Cardiac septum (tissue), 1 donor: ENCODE data around the gene OR6S1. TPM values are rescaled to one million over a fixed set of nuclear protein-coding genes. Genes with fewer than 3 reads are reported as not detected.
"Not testable (repeated sequence)": the region's sequence is repeated elsewhere in the genome, so short reads cannot be mapped to it uniquely, and the experiment has no call there.

Source experiments
- DNase-seq: peaks from one replicate; pipeline ENCODE4 v3.0.0-alpha.2; 2020; ENCODE audit warnings: low spot score
- intact Hi-C: fragments of 100-400 bp; cut with DNase I; formaldehyde crosslinking; loops from one replicate; pipeline ENCODE4 v1.14.0; 2022
- total RNA-seq: library from RNA; stranded (reverse); fragmentation: NEBNext Ultra II Directional; extraction: Animal tissue kit (Norgen Biotek cat#: 25700); gene quantifications from one replicate; pipeline ENCODE4 v1.2.1, GENCODE V29; 2021
- donor health status: DM: no; HTN: no; CAD: no.

OR6S1 gene
- total RNA-seq, 1 donor from 2014 or later: not detected

DNA sequence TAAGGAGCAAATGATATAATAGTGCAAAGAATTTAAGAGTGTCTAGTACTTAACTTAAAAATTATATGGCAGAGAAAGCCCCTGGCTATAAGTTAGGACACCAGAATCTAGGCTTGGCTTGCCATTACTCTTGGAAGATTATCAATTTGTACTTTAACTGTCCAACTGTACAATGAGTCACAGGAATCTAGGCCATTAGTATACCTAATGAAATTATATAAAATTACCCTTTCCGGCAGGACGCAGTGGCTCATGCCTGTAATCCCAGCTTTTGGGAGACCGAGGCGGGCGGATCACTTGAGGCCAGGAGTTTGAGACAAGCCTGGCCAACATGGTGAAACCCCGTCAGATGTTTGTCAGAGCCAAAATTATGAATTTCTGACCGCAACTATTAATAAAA, 691 bp upstream of the OR6S1 start:
- intact Hi-C loops: no loop called here
- DNase-seq: no peak

DNA sequence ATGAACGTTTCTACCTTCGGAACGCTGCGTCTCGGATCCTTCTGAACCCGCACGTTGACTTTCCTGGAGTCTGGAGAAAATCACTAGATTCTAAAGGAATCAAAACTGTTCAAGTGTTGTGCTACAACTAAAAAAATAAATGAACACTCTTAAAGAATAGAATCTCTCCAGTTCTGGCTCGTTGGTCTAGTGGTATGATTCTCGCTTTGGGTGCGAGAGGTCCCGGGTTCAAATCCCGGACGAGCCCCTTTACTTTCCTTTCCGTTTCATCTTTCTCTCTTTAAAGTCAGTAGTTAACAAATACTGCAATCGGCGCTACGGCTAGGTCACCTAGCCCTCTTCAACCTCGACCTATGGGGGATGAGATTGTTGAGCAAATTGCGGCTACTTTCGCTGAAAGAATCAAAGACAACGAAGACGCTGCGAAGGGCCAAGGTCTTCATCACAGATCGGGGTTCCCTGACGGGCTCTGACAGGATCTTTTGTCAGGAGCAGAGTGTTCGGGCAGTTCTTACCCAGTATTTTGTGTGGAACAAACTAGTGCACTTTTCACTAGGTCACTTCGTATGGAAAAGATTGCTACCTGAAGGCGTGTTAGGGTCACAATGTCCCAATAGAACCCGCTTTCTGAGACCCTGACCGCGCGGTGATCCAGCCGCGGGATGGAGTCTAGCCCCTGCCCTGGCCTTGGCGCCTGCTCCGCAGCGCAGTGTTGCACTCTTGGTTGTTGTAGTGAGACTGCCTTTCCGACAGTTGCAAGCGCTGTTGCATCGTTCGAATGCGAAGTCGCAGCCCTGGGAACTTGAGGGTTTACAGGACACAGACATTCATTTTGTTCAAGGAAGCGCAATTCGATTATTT, 8.4 kb downstream of the OR6S1 start:
- intact Hi-C loops: loop anchor here (5.0 kb wide), 1 partner anchor 49 kb away; the partner anchor contains the start of gene RNASE4
- no peak for DNase-seq

DNA sequence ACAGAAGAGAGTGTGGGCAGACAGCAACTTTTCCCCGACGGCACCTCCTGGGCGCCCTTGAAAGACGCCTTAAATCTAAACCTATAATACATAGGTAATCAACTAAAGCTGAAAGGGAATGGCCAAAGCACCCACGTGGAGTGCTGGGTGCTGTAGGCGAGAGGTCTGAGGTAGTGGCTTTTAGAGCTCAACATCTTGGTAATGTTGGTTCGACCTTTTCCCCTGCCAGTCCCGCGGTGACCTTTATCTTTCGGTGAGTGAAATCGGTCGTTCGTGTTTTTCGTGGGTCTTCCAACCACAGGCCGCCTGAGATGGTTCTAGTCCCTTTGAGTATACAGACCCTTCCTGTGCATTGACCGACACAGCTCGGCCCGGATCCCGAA, 9.1 kb downstream of the OR6S1 start:
- no peak for DNase-seq
- intact Hi-C loops: loop anchor here (5.0 kb wide), 1 partner anchor 50 kb away; the partner anchor contains the start of gene RNASE4

- intact Hi-C loops: loop anchor here (5.0 kb wide), 1 partner anchor 50 kb away; the partner anchor contains the start of gene RNASE4
- no peak for DNase-seq
Observed at GRCh38 chr14:20631880-20632389, 9.6 kb downstream of the OR6S1 start.

DNA sequence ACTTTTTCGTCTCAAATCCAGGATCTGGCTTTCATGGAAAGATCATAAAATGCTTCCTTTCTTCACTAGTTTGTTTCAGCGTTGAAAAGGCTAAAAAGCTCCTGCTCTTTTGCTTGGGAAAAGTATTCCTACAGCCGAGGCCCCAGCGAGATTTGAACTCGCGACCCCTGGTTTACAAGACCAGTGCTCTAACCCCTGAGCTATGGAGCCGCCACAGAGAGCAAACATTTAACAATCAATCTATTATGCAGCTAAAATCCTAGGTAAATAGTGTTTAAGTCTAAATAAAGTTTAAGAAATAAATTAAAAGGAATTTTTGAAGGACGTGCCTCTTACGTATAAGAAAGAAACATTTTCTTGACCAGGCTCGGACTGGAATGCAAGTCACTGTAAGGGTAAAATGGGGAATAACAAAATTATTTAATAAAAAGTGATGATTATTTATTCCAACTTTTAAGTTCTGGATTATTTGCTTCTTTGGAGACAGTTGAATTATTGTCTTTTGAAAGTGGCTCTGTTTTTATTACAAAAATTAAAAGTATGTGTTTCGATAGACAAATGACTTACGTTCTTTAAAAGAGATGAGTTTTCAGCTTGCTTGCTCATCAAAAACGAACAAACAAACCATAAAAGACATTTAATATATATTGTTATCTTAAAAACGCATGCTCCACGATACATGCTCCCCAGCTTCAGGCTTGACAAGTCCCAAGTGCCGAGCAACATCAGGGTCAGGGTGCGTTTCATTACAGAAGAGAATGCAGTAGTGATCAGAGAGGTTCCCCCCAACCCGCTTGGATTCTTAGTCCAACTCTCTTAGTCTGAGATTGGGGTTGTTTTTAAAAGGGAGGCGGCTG, 10.2 kb downstream of the OR6S1 start:
- intact Hi-C loops: loop anchor here (5.0 kb wide), 1 partner anchor 51 kb away; the partner anchor contains the start of gene RNASE4

GRCh38 chr14:20630340-20631022, 11.0 kb downstream of the OR6S1 start:
- DNase-seq: no peak
- intact Hi-C loops: loop anchor here (5.0 kb wide), 1 partner anchor 52 kb away; the partner anchor contains the start of gene RNASE4

More for the DNA sequence above, 10.2 kb downstream of the OR6S1 start:
- no peak for DNase-seq

DNA sequence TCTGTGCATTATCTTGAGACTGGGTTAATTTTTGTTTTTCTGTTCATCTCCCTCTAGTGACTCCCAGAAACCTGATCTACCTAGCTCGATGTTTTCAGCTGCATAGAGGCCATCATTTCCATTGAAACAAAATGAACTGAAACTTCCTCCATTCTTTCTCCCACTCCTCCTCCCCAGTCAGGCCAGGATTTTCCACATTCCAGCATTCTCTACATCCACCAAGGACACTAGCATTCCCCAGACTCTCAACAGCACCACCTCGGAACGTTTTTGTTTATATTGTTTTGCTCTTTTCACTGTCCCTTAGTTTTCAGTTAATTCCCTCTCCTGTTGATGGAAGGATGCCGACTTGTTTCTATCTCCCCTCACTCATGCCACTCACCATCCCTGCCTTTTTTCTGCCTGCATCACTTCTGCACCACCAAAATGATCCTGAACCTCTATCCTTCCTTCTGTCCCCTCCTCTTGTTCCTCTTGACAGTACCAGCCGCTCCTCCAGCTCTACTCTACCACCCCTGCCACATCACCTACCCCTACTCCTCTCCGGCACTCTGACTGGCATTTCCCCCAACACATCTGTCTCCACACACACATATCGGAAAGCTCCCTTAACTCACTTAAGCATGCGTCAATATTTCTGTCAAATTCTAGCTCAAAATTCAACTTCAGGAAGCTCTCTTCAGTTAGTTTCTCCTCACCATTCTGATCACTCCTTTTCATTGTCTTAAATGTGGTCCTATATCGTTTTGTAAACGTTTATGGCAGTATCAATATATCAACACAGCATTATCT, 13.2 kb downstream of the OR6S1 start:
- intact Hi-C loops: no loop called here

GRCh38 chr14:20627346-20628027, 14.0 kb downstream of the OR6S1 start:
- no peak for DNase-seq
- intact Hi-C loops: no loop called here

More for the DNA sequence above, 13.2 kb downstream of the OR6S1 start:
- DNase-seq: no peak

DNA sequence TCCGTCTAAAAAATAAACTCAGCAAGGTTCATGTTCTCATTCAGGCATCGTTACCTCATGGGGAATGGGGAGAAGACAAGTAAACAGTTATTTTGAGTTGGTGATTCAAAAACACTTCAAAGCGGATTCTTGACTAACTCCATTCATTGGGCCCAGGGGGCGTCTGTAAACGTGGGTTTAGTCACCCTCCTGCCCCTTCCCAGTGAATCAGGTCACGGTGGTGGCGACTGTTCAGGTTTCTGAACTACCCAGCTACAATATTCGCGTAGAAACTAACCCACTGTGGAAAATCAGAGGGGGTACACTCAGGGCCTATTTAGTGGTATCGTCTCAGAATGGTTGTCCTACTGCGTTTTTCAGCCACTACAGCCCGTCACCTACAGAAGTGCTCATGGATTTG, 15.2 kb downstream of the OR6S1 start:
- intact Hi-C loops: no loop called here
- no peak for DNase-seq

GRCh38 chr14:20624495-20625070, 16.9 kb downstream of the OR6S1 start:
- intact Hi-C loops: no loop called here
- DNase-seq: peak; percentile 87

GRCh38 chr14:20623798-20624197, 17.7 kb downstream of the OR6S1 start:
- intact Hi-C loops: no loop called here
- DNase-seq: peak; percentile 68

DNA sequence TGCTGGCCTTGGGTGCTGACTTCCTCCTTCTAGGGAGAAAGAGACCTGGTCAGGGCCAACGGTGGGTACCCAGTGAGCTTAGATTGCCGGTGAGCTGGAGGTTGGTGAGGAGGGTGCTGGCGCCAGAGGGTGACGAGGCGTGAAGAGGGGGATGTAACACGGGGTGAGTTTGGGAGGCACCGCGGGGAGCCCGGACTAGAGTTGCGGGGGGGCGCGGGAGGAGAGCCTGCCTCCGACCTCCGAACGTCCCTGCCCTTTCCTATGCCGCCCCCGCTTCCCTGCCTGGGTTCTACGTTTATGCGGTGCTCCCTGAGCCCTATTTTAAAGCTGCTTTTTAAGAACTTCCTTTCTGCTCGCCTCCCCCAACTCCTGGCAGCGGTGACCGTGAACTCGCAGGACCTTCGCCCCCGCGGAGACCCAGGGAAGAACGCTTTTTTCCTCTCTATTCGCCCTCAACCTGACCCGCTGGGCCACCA, 18.6 kb downstream of the OR6S1 start:
- DNase-seq: peak; percentile 77
- intact Hi-C loops: no loop called here

- no peak for DNase-seq
- intact Hi-C loops: no loop called here
Observed at GRCh38 chr14:20620798-20621478, 20.6 kb downstream of the OR6S1 start.

- intact Hi-C loops: not testable (repeated sequence)
Observed at GRCh38 chr14:20619688-20620087, 21.8 kb downstream of the OR6S1 start.

GRCh38 chr14:20618271-20618749, 23.2 kb downstream of the OR6S1 start:
- intact Hi-C loops: no loop called here
- no peak for DNase-seq

More at GRCh38 chr14:20619688-20620087, 21.8 kb downstream of the OR6S1 start:
- DNase-seq: not testable (repeated sequence)

DNA sequence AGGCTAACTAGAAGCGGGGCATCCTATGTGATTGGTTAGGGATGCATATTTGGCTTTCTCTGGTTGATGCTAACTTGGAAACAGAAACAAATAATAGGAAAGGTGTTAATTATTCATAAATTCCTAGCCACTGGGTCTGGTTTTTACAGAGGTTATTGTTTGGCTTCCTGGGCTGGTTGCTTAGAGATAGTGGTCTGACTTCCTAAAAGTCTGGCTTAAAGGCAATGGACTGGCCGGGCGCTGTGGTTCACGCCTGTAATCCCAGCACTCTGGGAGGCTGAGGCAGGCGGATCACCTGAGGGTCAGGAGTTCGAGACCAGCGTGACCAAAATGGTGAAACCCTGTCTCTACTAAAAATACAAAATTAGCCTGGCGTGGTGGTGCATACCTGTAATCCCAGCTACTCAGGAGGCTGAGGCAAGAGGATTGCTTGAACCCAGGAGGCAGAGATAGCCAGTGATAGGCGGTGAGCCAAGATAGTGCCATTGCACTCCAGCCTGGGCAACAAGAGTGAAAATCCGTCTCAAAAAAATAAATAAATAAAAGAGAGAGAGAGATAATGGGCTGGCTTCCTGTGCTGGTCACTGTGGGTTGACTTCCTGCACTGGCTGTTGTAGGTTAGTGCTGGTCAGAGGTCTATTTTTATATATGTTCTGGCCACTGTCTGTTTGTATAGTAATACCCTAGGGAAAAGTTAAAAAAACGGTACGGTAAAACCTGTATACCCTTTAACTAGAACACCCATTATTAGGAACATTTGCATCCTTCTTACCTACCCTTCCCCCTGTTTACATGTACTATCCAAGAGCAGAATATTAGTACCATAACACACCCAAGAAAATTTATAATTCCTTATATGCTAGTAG, 24.1 kb downstream of the OR6S1 start:
- intact Hi-C loops: no loop called here
- no peak for DNase-seq
